ENCODE results near the gene SCN5A. TPM values are rescaled to one million over a fixed set of nuclear protein-coding genes. Genes with fewer than 3 reads are reported as not detected.
A peak's percentile ranks its signal among the peaks of the same experiment; 100 is the strongest.

SCN5A gene
- total RNA-seq, 1 donor = not detected

- no peaks in the 10 kb centered on the region for H3K4me1 ChIP-seq (ENCODE audit: insufficient read depth, low read length)
- H4K20me1 ChIP-seq (ENCODE audit: insufficient read depth, low read length) = no peaks in the 10 kb centered on the region
- H2AFZ ChIP-seq (ENCODE audit: low read length) = no peak overlapping the region
- peak; percentile 29 for DNase-seq (ENCODE audit: insufficient read length, low spot score, missing footprints)
- no peak overlapping the region for H3K27ac ChIP-seq (ENCODE audit: low read depth, low read length)
- peaks cover 53% of the 10 kb centered on the region for H3K27me3 ChIP-seq (ENCODE audit: insufficient read depth, low read length)
- H3K36me3 ChIP-seq (ENCODE audit: insufficient read depth, low read length) = no peaks in the 10 kb centered on the region
- TF ChIP-seq CTCF (IDR thresholded peaks at IDR 0.05; ENCODE audit: extremely low read depth, low read depth, low read length) = no peak
- no peaks in the 10 kb centered on the region for H3K79me2 ChIP-seq (ENCODE audit: insufficient read depth, low read length)
- no peak overlapping the region for H3K4me2 ChIP-seq (ENCODE audit: insufficient read depth, low read length)
- H3K4me3 ChIP-seq (ENCODE audit: insufficient read depth, low read length) = no peak overlapping the region
- H3K9me3 ChIP-seq (ENCODE audit: low read depth, low read length) = no peaks in the 10 kb centered on the region
Measured at GRCh38 chr3:38643592-38643991, 5.9 kb downstream of the SCN5A start.

DNA sequence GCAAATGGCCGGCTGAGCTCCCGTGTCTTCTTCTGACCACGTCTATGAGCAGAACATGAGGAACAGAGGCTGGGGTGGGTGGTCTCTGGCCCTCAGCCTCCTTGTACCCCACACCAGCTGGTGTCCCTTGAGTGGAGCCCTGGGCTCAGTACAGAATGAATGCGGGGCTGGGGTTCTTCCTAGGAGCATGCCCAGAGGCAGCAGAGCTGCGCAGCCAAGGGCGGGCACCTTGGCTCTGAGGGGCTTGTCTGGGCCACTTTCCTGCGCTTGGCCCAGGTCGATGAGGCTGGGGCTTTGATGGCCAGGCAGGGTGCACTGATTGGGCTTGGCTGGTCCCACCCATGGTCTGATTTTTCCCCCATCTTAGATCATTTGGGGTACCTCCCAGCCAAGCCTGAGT is 6.4 kb downstream of the SCN5A start:
- no peaks in the 10 kb centered on the region for H4K20me1 ChIP-seq (ENCODE audit: insufficient read depth, low read length)
- no peak overlapping the region for H3K4me2 ChIP-seq (ENCODE audit: insufficient read depth, low read length)
- TF ChIP-seq CTCF (IDR thresholded peaks at IDR 0.05; ENCODE audit: extremely low read depth, low read depth, low read length) = no peak
- no peaks in the 10 kb centered on the region for H3K79me2 ChIP-seq (ENCODE audit: insufficient read depth, low read length)
- no peak for DNase-seq (ENCODE audit: insufficient read length, low spot score, missing footprints)
- H3K27me3 ChIP-seq (ENCODE audit: insufficient read depth, low read length) = peaks cover 48% of the 10 kb centered on the region
- no peaks in the 10 kb centered on the region for H3K4me1 ChIP-seq (ENCODE audit: insufficient read depth, low read length)
- no peak overlapping the region for H2AFZ ChIP-seq (ENCODE audit: low read length)
- no peak overlapping the region for H3K27ac ChIP-seq (ENCODE audit: low read depth, low read length)
- H3K36me3 ChIP-seq (ENCODE audit: insufficient read depth, low read length) = no peaks in the 10 kb centered on the region
- no peak overlapping the region for H3K4me3 ChIP-seq (ENCODE audit: insufficient read depth, low read length)
- H3K9me3 ChIP-seq (ENCODE audit: low read depth, low read length) = no peaks in the 10 kb centered on the region

GRCh38 chr3:38641461-38642110 is 7.9 kb downstream of the SCN5A start:
- Histone ChIP-seq H3K9me3 (ENCODE audit: low read depth, low read length) (no peaks in the 10 kb centered on the region), H3K36me3 (ENCODE audit: insufficient read depth, low read length) (no peaks in the 10 kb centered on the region), H3K4me2 (ENCODE audit: insufficient read depth, low read length) (no peak overlapping the region), H4K20me1 (ENCODE audit: insufficient read depth, low read length) (no peaks in the 10 kb centered on the region), H3K79me2 (ENCODE audit: insufficient read depth, low read length) (no peaks in the 10 kb centered on the region), H2AFZ (ENCODE audit: low read length) (no peak overlapping the region), H3K27me3 (ENCODE audit: insufficient read depth, low read length) (peaks cover 35% of the 10 kb centered on the region), H3K4me1 (ENCODE audit: insufficient read depth, low read length) (no peaks in the 10 kb centered on the region), H3K27ac (ENCODE audit: low read depth, low read length) (no peak overlapping the region), H3K4me3 (ENCODE audit: insufficient read depth, low read length) (no peak overlapping the region)
- TF ChIP-seq CTCF (IDR thresholded peaks at IDR 0.05; ENCODE audit: extremely low read depth, low read depth, low read length) = no peak
- peak; percentile 69 for DNase-seq (ENCODE audit: insufficient read length, low spot score, missing footprints)

DNA sequence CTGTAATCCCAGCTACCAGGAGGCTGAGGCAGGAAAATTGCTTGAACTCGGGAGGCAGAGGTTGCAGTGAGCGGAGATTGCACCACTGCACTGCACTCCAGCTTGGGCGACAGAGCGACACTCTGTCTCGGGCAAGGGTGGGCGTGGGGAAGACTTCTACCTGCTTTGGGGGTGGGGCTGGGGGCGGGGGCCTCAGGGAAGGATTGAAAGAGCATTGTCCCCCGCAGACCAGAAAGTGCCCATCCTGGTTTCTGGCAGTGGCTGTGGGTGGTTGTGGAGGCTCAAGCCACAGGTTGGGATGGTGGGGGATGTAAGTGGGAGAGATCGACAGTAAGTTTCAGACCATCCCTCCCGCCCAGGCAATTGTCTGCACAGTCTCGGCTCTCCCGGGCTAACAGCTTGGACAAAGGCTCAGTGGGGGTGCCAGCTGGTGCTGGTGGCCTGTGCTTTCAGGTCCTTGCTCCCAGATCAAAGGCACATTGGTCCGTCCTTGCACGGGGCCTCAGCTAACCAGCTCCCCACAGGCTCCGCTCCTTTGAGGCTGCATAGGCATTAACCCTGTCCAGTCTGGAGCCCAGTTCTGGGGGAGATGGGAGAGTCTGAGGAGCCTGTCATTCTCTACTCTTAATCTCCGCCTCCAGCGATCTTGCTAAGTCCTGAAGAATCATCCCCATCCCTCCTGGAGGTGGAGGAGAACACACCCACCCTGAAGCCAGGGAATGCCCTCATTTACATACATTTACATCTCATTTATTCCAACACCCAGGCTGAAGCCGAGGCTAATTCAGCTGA is 8.6 kb downstream of the SCN5A start:
- Histone ChIP-seq H3K9me3 (ENCODE audit: low read depth, low read length) (no peaks in the 10 kb centered on the region), H4K20me1 (ENCODE audit: insufficient read depth, low read length) (no peaks in the 10 kb centered on the region), H3K4me1 (ENCODE audit: insufficient read depth, low read length) (no peaks in the 10 kb centered on the region), H3K36me3 (ENCODE audit: insufficient read depth, low read length) (no peaks in the 10 kb centered on the region), H3K27me3 (ENCODE audit: insufficient read depth, low read length) (peaks cover 36% of the 10 kb centered on the region), H2AFZ (ENCODE audit: low read length) (no peak overlapping the region), H3K79me2 (ENCODE audit: insufficient read depth, low read length) (no peaks in the 10 kb centered on the region), H3K27ac (ENCODE audit: low read depth, low read length) (no peak overlapping the region), H3K4me3 (ENCODE audit: insufficient read depth, low read length) (no peak overlapping the region), H3K4me2 (ENCODE audit: insufficient read depth, low read length) (no peak overlapping the region)
- peak; percentile 58 for DNase-seq (ENCODE audit: insufficient read length, low spot score, missing footprints)
- TF ChIP-seq CTCF (IDR thresholded peaks at IDR 0.05; ENCODE audit: extremely low read depth, low read depth, low read length) = no peak

Data from osteoblast (primary cell).